Measurements from ENCODE around the gene AACS. TPM values are rescaled to one million over a fixed set of nuclear protein-coding genes. Genes with fewer than 3 reads are reported as not detected.
A peak's percentile ranks its signal among the peaks of the same experiment; 100 is the strongest.

The AACS gene
- total RNA-seq, 1 experiment from 2014 or later: 54.0 TPM

- Mint-ChIP-seq H3K9me3 (peaks cover 10% of the 10 kb centered on the region; the same call in 1 of the 2 replicates), H3K4me1 (peaks cover 3% of the 10 kb centered on the region; the same call in 1 of the 2 replicates), H3K36me3 (no peaks in the 10 kb centered on the region), H3K27ac (no peak overlapping the region), H3K27me3 (ENCODE audit: low read depth) (peaks cover 3% of the 10 kb centered on the region; the same call in 1 of the 2 replicates), H3K4me3 (no peak overlapping the region)
- TF ChIP-seq ZNF232 (CRISPR knock-in tag; IDR thresholded peaks at IDR 0.05) (no peak), FOXP4 (CRISPR knock-in tag; IDR thresholded peaks at IDR 0.05) (no peak), GRHL2 (CRISPR knock-in tag; IDR thresholded peaks at IDR 0.05; ENCODE audit: insufficient replicate concordance, severe bottlenecking) (no peak), FOXJ3 (CRISPR knock-in tag; IDR thresholded peaks at IDR 0.05; ENCODE audit: borderline replicate concordance) (no peak), TP53 (CRISPR knock-in tag; IDR thresholded peaks at IDR 0.05) (no peak), ZNF121 (CRISPR knock-in tag; IDR thresholded peaks at IDR 0.05) (no peak)
- TF ChIP-seq, protein P1, sequence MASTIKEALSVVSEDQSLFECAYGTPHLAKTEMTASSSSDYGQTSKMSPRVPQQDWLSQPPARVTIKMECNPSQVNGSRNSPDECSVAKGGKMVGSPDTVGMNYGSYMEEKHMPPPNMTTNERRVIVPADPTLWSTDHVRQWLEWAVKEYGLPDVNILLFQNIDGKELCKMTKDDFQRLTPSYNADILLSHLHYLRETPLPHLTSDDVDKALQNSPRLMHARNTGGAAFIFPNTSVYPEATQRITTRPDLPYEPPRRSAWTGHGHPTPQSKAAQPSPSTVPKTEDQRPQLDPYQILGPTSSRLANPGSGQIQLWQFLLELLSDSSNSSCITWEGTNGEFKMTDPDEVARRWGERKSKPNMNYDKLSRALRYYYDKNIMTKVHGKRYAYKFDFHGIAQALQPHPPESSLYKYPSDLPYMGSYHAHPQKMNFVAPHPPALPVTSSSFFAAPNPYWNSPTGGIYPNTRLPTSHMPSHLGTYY (CRISPR knock-in tag; IDR thresholded peaks at IDR 0.05): no peak
- TF ChIP-seq, protein P2, sequence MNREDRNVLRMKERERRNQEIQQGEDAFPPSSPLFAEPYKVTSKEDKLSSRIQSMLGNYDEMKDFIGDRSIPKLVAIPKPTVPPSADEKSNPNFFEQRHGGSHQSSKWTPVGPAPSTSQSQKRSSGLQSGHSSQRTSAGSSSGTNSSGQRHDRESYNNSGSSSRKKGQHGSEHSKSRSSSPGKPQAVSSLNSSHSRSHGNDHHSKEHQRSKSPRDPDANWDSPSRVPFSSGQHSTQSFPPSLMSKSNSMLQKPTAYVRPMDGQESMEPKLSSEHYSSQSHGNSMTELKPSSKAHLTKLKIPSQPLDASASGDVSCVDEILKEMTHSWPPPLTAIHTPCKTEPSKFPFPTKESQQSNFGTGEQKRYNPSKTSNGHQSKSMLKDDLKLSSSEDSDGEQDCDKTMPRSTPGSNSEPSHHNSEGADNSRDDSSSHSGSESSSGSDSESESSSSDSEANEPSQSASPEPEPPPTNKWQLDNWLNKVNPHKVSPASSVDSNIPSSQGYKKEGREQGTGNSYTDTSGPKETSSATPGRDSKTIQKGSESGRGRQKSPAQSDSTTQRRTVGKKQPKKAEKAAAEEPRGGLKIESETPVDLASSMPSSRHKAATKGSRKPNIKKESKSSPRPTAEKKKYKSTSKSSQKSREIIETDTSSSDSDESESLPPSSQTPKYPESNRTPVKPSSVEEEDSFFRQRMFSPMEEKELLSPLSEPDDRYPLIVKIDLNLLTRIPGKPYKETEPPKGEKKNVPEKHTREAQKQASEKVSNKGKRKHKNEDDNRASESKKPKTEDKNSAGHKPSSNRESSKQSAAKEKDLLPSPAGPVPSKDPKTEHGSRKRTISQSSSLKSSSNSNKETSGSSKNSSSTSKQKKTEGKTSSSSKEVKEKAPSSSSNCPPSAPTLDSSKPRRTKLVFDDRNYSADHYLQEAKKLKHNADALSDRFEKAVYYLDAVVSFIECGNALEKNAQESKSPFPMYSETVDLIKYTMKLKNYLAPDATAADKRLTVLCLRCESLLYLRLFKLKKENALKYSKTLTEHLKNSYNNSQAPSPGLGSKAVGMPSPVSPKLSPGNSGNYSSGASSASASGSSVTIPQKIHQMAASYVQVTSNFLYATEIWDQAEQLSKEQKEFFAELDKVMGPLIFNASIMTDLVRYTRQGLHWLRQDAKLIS (CRISPR knock-in tag; IDR thresholded peaks at IDR 0.05; ENCODE audit: borderline replicate concordance): no peak
- ChIA-PET POLR2A (no interaction called here), CTCF (no interaction called here)
- no peak for ATAC-seq
- no peak for DNase-seq (ENCODE audit: low spot score)
Observed at GRCh38 chr12:125149160-125150108, 84.2 kb downstream of the AACS start.

DNA sequence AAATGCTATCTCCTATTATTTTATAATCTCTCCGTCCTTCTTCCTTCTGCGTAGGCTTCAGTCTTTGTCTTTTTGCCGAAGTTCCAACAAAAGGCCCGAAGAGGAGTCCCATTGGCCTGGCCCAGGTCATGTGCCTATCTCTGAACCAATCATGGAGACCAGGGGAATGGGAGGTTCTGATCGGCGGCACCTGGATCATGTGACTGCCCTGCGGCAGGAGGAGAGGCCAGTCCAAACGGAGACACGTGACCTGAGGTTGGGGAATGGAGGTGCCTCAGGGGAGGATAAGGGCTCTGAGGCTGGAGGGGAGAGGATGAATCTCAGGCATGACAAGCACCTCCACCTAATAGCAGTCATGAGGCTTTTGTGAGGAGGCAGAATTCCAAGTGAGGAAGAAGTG is 86.0 kb downstream of the AACS start:
- TF ChIP-seq, protein P3, sequence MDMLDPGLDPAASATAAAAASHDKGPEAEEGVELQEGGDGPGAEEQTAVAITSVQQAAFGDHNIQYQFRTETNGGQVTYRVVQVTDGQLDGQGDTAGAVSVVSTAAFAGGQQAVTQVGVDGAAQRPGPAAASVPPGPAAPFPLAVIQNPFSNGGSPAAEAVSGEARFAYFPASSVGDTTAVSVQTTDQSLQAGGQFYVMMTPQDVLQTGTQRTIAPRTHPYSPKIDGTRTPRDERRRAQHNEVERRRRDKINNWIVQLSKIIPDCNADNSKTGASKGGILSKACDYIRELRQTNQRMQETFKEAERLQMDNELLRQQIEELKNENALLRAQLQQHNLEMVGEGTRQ (CRISPR knock-in tag; IDR thresholded peaks at IDR 0.05): peak; percentile 91
- peak; percentile 76 for TF ChIP-seq NFYB (CRISPR knock-in tag; conservative IDR thresholded peaks at IDR 0.05; ENCODE audit: low read depth)
- TF ChIP-seq, protein P4, sequence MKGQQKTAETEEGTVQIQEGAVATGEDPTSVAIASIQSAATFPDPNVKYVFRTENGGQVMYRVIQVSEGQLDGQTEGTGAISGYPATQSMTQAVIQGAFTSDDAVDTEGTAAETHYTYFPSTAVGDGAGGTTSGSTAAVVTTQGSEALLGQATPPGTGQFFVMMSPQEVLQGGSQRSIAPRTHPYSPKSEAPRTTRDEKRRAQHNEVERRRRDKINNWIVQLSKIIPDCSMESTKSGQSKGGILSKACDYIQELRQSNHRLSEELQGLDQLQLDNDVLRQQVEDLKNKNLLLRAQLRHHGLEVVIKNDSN (CRISPR knock-in tag; IDR thresholded peaks at IDR 0.05): peak; percentile 90
- no peak; the same call in 1 of the 2 replicates for TF ChIP-seq MAX (CRISPR knock-in tag; IDR thresholded peaks at IDR 0.05)
- peak; percentile 29 for DNase-seq (ENCODE audit: low spot score)
- H3K27me3 Mint-ChIP-seq (ENCODE audit: low read depth): peaks cover 3% of the 10 kb centered on the region; the same call in 1 of the 2 replicates
- no peak overlapping the region for H3K4me3 Mint-ChIP-seq
- peaks cover 10% of the 10 kb centered on the region; the same call in 1 of the 2 replicates for H3K9me3 Mint-ChIP-seq
- ATAC-seq: peak; percentile 91
- POLR2A ChIA-PET: no interaction called here
- no peaks in the 10 kb centered on the region for H3K36me3 Mint-ChIP-seq
- no peak overlapping the region for H3K27ac Mint-ChIP-seq
- CTCF ChIA-PET: no interaction called here
- 0 out of 2 replicates have a peak, but pooled peaks cover 3% of the 10 kb centered on the region for H3K4me1 Mint-ChIP-seq

Data from WTC11 (cell line).